NCI-H345 treated with DMSO at 0.1 percent for 48 hours (cell line): ENCODE measurements around the gene MRPS25.
A peak's percentile ranks its signal among the peaks of the same experiment; 100 is the strongest.

ENCODE experiments used
- DNase-seq: peaks from one replicate; lab custom pipeline; 2025; ENCODE audit not compliant: unreplicated experiment; lab: John Stamatoyannopoulos, UW

MRPS25 gene

GRCh38 chr3:15083252-15083651, 18.1 kb upstream of the MRPS25 start:
- no peak for DNase-seq

GRCh38 chr3:15081960-15082664, 17.0 kb upstream of the MRPS25 start:
- DNase-seq, result no peak

- no peak for DNase-seq
Measured at GRCh38 chr3:15079091-15079490, 14.0 kb upstream of the MRPS25 start.

GRCh38 chr3:15074500-15074899, 9.4 kb upstream of the MRPS25 start:
- no peak for DNase-seq

GRCh38 chr3:15071699-15072098, 6.6 kb upstream of the MRPS25 start:
- no peak for DNase-seq

- no peak for DNase-seq
Measured at GRCh38 chr3:15069441-15069840, 4.3 kb upstream of the MRPS25 start.

GRCh38 chr3:15066467-15066866, 1.4 kb upstream of the MRPS25 start:
- no peak for DNase-seq

- no peak for DNase-seq
Measured at GRCh38 chr3:15065550-15066007, 464 bp upstream of the MRPS25 start.

- DNase-seq, result no peak
Measured at GRCh38 chr3:15064299-15064834, 748 bp downstream of the MRPS25 start.

GRCh38 chr3:15063656-15064286, 1.3 kb downstream of the MRPS25 start:
- no peak for DNase-seq

GRCh38 chr3:15063238-15063637, 1.9 kb downstream of the MRPS25 start:
- DNase-seq, result no peak

GRCh38 chr3:15060029-15060428, 5.1 kb downstream of the MRPS25 start:
- no peak for DNase-seq

GRCh38 chr3:15056676-15057404, 8.3 kb downstream of the MRPS25 start:
- no peak for DNase-seq

- DNase-seq, result no peak
Measured at GRCh38 chr3:15055019-15055557, 10.0 kb downstream of the MRPS25 start.

GRCh38 chr3:15053541-15053940, 11.6 kb downstream of the MRPS25 start:
- no peak for DNase-seq

GRCh38 chr3:15052335-15053242, 12.5 kb downstream of the MRPS25 start:
- DNase-seq, result no peak

GRCh38 chr3:15051531-15051930, 13.6 kb downstream of the MRPS25 start:
- DNase-seq, result peak; percentile 5

- DNase-seq, result no peak
Measured at GRCh38 chr3:15050405-15051092, 14.6 kb downstream of the MRPS25 start.

- no peak for DNase-seq
Measured at GRCh38 chr3:15049584-15049983, 15.5 kb downstream of the MRPS25 start.

GRCh38 chr3:15045667-15046066, 19.4 kb downstream of the MRPS25 start:
- DNase-seq, result no peak
